ENCODE measurements around the gene UQCC5. TPM values are rescaled to one million over a fixed set of nuclear protein-coding genes. Genes with fewer than 3 reads are reported as not detected.

Gene UQCC5
- total RNA-seq, 1 experiment from 2014 or later: 45.8 TPM

GRCh38 chr3:52516509-52517195, 19.8 kb upstream of the UQCC5 start:
- no peak for TF ChIP-seq CTCF (conservative IDR thresholded peaks at IDR 0.05)

More at GRCh38 chr3:52516509-52517195, 19.8 kb upstream of the UQCC5 start:
- Histone ChIP-seq H3K27me3 (ENCODE audit: insufficient read depth, low read length) (no peaks in the 10 kb centered on the region), H3K9me3 (ENCODE audit: control insufficient read depth, low read depth, low read length) (no peaks in the 10 kb centered on the region), H4K91ac (ENCODE audit: insufficient read length, low read depth, low read length) (no peak overlapping the region), H2AK5ac (ENCODE audit: insufficient read length, low read length) (no peak overlapping the region), H2BK120ac (ENCODE audit: low read depth, low read length, poor library complexity, severe bottlenecking) (no peak overlapping the region), H2BK15ac (ENCODE audit: low read depth, low read length) (no peak overlapping the region), H2BK20ac (ENCODE audit: low read depth, low read length, poor library complexity, severe bottlenecking) (no peak overlapping the region), H3K79me2 (ENCODE audit: insufficient read depth, low read length) (no peaks in the 10 kb centered on the region), H3K9ac (ENCODE audit: extremely low read depth, insufficient read length, low read length) (no peak overlapping the region), H4K20me1 (ENCODE audit: control insufficient read depth, insufficient read depth, insufficient read length) (peaks cover 6% of the 10 kb centered on the region), H3K79me1 (ENCODE audit: insufficient read depth, low read depth, low read length, poor library complexity, severe bottlenecking) (no peaks in the 10 kb centered on the region), H3T11ph (ENCODE audit: low read length) (no peak overlapping the region), H2BK12ac (ENCODE audit: insufficient read length, low read depth, low read length) (no peak overlapping the region), H3K18ac (ENCODE audit: insufficient read length, low read depth, low read length) (no peak overlapping the region), H4K5ac (ENCODE audit: insufficient read length, low read depth, low read length) (no peak overlapping the region), H3K4me1 (ENCODE audit: insufficient read depth, low read length) (no peaks in the 10 kb centered on the region), H3K27ac (ENCODE audit: insufficient read length, low read depth, low read length) (no peak overlapping the region), H2AFZ (ENCODE audit: low read length) (no peak overlapping the region), H3K4me2 (ENCODE audit: insufficient read depth, insufficient read length, low read length) (no peak overlapping the region), H3K14ac (ENCODE audit: insufficient read depth, low read length) (no peak overlapping the region), H3K23me2 (ENCODE audit: insufficient read length, low read depth, low read length, poor library complexity, severe bottlenecking) (no peaks in the 10 kb centered on the region), H3K56ac (ENCODE audit: insufficient read length, low read depth, low read length) (no peak overlapping the region), H3K23ac (ENCODE audit: insufficient read length, low read depth, low read length) (no peak overlapping the region), H4K8ac (replicated peaks; ENCODE audit: insufficient read length, low read depth, low read length) (no peak overlapping the region), H3K4ac (ENCODE audit: low read depth, low read length) (no peak overlapping the region), H2BK5ac (ENCODE audit: insufficient read length, low read length) (no peak overlapping the region)
- no peak overlapping the region for H3K27ac Mint-ChIP-seq
- peaks cover 7 to 9% of the 10 kb centered on the region in 2 experiments for H3K4me1 Mint-ChIP-seq
- H3K4me3 Mint-ChIP-seq: no peak overlapping the region
- peaks cover 4% of the 10 kb centered on the region for H3K27me3 Mint-ChIP-seq (ENCODE audit: low read depth)
- H3K9me3 Mint-ChIP-seq: no peaks in the 10 kb centered on the region; a peak in 1 of 5 replicates
- H3K36me3 Mint-ChIP-seq (ENCODE audit: insufficient read depth in 1 of 3, low read depth in 3 of 3): no peaks in the 10 kb centered on the region
- no peak for DNase-seq
- WGBS (ENCODE audit: extremely low coverage, insufficient read length, low lambda C conversion rate): no CpG with 5 or more reads among the region's 19 CpGs

All from H9 (cell line).